Measurements from ENCODE around the gene CTBP2. TPM values are rescaled to one million over a fixed set of nuclear protein-coding genes. Genes with fewer than 3 reads are reported as not detected.
"Not testable (repeated sequence)": the region's sequence is repeated elsewhere in the genome, so short reads cannot be mapped to it uniquely, and the experiment has no call there.

Gene CTBP2
- total RNA-seq, 1 donor from 2014 or later = 0.23 TPM

DNA sequence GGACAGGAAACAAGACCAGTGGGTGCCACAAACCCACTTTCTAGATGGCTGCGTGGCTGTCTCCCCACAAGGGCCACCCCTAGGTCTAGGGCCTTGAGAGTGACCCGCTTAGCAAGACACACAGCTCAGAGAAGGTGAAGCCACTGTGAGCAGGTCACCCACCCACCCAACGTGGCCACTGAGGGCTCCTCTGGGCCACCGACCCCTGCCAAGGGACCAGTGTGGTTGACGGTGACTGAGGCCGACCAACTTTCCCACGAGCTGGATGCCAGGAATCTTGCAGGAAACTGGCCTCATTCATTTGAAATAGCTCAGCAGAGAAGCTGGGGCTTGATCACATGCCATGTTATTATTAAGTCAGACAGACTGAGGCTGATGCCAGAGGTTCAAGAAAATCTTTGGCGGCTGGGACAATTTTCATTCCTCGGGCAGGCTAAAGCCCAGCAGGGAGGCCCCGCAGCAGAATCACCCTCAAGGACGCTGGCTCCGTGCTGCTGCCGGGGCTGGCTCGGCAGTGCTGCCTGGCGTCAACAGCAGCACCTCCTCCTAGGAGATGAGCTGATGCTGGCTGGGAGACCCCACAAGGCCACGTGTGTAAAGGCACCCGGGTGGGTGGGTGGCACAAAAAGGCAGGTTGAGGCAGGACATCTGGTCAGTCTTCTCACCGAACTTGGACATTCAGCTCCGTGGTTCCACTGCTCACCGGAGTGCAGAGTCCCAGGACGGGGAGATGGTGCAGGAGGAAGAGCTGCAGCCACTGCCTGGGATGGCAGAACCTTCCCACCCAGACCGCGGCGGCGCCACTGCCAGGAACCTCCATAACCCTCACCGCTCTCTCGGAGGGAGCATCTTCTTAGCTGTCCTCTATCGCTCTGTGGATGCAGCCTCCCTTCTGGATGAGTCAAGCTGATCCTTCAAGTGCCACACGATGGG lies 160.7 kb downstream of the CTBP2 start:
- intact Hi-C loops (cut with micrococcal nuclease) = no loop called here

DNA sequence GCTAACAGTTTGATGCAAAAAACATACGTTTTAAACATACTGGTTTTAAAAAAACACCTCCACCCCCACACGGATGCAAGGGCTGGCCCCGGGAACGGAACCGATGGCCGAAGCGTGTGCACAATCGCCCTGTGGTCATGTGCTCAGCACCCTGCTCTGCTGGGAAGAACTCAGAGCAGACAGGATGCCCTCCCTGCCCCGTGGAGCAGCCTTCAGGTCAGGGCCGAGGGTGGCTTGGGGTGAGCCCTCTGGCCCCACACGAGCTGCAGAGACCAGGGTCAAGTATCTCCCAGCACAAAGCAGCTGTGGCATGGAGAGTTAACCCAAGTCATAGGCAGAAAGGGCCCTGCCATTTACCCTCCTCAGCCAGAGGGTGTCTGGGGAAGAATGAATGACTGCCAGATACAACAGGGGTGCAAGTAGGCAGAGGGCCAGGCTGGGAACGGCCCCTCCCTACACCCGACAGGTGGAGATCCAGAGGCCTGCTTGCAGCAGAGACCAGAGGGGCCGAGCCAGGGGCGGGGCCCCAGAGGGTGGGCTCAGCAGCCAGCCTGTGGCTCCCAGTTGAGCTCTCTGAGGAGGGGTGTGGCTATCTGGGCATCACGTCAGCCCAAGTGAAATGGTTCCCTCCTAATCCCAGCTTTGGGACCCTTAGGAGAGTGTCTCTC lies 161.6 kb downstream of the CTBP2 start:
- intact Hi-C loops (cut with micrococcal nuclease) = no loop called here

DNA sequence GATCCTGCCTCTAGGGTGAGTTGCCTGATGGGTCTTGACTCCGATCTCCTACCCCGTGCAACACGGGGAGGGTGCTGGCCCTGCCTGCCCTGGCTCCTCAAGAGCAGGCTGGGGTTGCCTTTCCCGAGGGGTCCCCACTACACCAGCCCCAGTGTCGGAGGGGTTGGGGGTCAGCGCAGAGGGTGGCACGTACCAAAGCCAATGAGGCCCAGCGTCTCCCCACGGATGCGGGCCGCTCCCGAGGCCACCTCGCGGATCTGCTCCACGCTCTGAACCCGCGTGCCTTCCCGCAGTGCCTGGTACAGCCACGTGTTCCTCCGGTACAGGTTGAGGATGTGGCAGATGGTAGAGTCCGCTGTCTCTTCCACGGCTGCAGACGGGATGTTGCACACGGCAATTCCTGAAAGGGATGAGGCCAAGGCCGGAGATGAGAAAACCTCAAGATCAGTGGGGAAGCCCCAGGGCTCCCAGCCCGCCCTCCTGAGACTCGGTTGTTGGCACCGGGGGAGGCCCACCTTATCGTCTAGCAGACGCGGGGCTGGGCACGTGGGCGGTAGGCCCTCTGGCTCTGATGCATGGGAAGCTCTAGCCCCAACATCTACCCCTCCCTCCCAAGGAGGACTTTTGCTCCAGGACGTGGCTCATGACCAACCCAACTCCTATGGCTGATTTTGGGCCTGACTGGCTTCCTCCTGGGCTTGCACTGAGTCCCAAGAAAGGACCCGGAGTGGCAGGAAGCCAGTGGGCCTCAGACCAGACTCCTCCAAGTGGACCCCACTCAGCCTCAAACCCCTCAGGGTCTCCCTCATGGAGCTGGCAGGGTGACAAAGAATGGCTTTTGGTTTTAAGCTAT lies 162.4 kb downstream of the CTBP2 start:
- intact Hi-C loops (cut with micrococcal nuclease) = no loop called here

DNA sequence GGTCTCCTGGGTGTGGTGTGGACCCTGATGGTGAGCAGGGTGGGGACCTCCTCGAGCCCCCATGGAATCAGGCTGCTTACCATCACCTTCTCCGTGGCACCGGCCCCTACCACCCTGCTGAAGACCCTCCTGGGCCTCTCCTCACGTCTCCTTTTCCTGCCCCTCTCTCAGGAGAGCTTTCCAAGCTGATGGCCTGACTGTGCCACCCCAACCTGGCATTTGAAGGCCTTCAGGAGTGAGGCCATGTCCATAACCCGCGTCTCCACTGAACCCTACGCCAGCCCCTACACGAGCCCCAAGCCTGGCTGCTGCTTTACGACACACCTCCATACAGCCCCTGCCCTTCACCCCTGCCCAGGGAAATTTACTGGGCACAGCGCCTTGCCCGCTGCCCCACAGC lies 163.1 kb downstream of the CTBP2 start:
- intact Hi-C loops (cut with micrococcal nuclease) = no loop called here

DNA sequence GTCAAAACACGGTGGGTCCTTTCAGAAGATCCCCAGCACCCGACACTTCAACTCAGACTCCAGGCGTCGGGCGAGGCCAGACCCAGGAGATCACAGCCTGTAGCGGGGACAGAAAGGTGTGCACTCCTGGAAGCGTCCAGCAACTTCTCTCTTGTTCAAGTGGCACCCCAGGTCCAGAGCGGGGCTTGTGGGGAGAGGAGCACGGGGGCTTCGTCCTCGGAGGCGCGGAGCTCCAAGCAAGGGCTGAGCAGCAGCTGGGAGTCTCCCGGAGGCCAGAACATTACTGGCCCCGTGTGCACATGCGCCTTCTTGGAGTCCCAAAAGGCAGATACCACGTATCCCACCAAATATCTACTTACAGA lies 163.5 kb downstream of the CTBP2 start:
- intact Hi-C loops (cut with micrococcal nuclease) = no loop called here

DNA sequence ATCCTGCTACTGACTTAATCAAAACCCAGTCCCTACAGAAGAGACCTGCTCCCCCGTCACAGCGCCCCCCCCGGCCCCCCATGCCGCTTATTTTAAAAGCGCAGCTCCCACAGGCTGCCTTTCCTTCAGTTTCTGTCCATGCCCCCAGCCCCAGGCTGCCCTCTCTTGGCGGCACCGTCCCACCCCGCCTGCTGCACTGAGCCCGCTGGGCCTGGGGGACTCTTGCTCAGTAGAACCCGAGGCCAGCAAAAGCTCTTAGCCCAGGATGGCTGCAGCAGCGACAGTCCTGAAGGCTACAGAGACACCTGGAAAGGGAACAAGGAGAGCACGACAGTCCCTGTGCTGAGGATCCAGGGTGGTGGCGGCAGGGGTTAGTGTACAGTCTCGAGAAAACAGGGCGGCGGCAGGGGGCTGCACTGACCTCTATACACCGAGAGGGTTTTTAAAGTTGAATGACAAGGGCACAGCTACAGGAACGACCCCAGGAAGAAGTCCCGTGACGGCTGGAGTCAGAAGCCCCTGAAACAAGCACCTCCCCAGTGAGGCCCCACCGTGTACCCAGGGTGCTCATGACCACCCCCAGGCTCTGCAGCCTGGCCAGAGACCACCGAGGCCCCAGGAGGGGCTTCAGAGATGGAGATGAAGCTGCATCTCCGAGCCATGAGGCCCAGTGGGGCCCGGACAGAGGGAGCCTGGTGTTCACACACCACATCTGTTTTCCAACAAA lies 164.1 kb downstream of the CTBP2 start:
- intact Hi-C loops (cut with micrococcal nuclease) = no loop called here

DNA sequence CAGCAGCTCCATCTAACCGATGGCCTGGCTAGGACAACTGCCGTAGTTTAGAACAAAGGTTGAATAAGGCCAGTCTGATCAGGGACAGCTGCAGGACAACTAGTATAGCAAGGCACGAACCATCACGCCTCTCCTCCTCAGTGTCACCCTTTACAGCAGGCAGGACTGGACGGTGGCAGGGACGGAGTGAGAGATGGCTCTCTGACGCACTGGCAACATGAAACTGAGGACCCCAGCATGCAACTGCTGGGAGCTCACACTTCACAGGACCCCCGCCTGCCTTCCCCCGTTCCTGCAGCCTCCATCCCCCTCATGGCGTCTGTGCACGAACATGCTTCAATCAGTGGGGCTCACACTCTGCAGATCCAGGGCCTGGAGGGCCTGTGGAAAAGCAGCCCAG lies 164.8 kb downstream of the CTBP2 start:
- intact Hi-C loops (cut with micrococcal nuclease) = no loop called here

DNA sequence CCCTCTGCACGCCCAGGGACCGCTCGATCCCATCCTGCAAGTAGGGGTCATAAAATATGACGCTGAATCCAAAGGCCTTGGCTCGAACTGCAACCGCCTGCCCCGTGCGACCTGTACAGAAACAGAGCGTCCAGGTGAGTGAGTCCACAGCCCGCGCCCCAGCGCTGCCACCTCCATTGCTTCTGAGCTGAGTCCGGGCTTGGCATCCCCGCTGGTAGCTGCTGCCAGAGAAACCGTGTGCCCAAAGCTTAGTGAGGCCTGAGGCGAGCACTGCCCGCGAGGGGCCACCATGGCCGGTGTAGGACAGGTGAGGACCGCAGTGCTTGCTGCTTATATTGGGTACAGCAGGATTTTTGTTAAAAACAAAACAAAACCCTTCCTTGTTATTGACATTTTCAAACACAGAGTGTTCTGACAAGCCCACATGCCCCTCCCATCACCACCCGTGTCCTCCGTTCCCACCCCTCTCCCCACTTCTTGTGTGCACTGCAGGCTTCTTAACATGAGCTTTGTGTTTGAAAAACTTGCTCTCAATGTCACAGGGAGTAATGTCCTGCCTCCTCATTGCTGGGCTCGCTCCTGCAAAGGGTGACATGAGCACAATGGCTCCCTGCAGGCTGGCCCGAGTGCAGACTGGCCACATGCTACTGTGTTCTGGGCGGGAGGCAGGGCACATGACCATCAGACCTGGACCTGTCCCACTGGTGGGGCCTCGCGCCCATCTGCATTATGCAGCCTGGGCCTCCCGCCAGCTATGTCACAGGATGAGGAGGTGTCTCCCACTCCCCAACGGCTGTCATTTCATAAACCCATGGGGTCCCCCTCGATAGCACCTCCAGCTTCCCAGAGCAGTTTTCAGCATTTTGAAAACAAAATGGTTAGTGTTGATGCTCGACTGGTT lies 165.5 kb downstream of the CTBP2 start:
- intact Hi-C loops (cut with micrococcal nuclease) = no loop called here

DNA sequence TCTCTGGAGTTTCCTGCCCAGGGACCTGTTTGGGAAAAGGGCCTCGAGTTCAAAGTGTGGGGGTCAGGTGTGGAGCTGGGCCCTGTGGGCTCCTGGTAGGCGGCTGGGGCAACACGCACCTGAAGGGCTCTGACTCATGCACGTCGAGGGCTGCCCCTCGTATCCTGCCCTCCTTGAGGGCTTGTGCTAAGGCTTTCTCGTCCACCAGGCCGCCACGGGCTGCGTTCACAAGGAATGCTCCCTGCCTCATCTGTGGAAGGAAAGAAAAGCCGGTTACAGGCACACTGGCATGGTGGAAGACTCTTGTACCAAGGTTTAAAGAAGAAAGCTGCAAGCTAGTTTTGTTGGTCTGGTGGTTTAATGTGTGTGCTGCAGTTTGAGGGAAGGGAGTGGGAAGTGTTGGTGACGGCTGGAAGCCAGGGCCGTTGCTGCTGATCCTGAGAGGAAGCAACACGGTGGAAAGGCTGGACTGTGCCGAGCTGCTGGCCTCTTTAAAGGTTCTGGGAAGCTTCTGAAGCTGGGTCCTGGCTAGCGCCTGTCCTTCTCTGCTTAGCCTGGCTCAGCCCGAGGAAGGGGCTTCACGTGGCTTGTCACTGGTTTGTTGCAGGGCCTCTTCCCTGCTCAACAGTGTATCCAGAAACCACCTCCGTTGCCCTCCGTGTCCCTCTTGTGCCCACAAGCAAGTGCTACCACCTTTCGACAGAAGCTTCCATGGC lies 166.5 kb downstream of the CTBP2 start:
- intact Hi-C loops (cut with micrococcal nuclease) = no loop called here

DNA sequence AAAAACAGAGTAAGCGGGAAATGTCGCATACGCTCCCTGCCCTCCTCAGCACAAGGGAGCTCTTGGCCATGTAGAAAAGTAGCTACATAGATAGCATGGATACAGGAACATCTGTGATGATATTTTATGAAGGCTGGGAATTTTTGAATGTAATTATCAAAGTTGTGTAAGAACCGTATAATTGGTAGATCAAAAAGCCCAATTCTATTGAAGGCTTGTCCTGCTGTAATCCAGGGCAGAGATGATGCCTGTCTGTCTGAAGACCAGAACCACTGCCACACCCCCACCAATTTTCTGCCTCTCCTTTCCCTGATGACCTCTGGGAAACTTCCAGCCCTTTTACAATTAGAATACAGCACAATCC lies 167.0 kb downstream of the CTBP2 start:
- intact Hi-C loops (cut with micrococcal nuclease) = no loop called here

DNA sequence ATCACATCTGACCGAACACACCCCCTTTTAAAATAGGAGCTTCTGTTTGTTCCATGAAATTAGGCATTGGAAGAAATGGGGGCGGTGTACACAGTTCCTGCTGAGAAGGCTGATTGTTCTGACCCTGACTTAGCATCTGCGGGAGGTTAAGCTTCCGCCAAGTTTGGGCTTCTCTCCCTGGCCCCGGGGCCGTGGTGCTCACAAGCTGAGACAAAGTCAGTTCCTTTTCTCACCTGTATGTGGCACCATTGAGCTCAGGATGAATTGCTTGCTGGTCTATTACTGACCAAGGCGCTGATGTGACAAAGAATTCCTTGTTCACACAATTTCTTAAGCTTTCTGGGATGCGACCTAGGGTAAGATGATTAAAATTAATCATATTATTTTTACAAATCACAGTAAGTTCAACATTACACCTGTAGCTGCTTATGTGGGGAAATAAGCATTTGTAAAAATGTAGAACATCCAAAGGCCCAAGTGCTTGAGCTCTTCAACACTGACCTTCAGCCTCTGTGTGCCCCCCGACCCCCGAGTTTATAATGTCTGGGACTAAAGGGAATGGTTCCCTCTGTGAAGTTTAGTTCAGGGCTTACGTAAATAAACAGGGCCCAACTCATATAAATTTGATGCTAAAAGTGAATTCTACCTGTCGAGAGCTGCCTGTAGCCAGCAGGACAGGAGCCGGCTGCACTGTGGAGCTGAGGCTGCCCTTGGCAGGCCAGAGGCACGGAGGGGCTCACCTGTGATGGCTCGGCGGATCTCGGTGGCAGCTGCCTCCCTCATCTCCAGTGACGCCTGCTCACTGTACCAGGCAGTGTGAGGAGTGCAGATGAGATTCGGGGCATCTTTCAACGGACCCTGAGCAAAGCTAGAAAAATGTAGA lies 167.7 kb downstream of the CTBP2 start:
- intact Hi-C loops (cut with micrococcal nuclease) = no loop called here

DNA sequence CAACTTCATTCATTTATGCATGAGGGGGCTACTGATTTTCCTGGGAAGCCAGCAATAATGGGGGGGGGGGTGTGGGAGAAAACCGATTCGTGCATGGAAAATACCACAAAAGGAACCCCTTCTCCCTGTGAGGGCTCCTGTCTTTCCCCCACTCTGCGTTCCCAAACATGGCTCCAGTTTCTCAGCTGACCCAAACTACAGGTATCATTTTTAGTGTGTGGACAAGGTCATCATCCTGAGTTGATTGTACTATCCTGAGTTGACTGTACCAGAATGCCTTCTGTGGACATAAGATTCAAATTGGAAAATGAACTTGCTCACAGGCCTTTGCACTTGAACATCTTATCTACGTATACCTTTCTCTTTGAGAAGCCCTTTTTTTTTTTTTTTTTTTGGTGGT lies 168.5 kb downstream of the CTBP2 start:
- intact Hi-C loops (cut with micrococcal nuclease) = no loop called here

DNA sequence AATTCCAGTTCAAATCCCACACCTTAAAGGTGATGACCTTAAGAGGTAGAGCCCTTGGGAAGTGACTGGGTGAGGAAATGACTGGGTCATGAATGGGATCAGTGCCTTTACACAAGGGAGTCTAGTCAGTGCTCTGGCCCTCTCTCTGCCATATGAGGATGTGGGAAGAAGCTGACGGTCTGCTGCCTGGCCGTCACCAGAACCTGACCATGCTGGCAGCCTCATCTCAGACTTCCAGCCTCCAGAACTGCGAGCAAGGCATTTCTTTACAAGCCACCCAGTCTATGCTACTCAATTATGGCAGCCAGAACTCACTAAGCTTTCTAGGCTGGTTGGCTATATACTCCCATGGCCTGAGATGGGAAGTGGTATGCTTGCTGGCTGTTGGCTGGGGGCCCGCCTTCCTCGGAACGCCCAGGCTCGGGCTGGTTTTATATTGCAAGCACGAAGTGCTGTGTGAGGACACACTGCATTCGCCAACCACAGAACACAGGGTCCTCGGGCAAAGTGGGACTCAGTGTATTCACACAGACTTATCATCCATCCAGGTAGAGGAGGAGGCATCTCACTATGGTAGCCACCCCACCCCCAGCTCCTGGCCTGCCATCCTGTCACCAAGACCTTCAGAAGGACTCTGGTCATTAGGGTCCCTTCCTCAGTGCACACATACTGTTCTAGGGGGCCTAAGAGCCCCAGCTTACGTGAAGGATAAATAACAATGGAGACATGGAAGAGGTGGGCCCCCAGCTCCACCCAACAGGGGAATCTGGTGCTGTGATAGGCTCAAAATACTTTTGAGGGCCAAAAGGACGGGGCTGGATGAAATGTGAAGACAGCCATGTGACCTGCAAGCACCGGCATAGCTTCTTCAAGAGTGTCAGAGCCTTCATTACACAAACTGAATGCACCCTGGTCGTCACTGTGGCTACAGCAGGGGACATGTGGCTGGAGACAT lies 169.4 kb downstream of the CTBP2 start:
- intact Hi-C loops (cut with micrococcal nuclease) = no loop called here

DNA sequence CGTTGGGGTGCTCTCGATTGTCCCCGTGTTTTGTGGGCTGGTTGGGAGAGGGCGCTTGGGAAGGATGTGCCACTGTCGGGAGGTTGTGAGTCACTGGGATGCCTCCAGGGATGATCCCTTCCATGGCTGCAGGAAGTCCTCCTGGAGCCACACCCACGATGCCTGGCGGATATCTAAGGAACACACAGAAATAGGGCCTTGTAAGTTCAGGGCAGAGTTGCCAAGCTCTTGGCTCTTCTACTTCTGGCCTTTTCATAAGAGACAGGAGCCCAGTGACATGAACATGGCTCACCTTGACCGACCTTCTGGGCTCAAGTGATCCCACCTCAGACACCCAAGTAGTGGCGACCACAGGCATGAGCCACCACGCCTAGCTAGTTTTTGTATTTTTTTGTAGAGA lies 170.8 kb downstream of the CTBP2 start:
- intact Hi-C loops (cut with micrococcal nuclease) = no loop called here

DNA sequence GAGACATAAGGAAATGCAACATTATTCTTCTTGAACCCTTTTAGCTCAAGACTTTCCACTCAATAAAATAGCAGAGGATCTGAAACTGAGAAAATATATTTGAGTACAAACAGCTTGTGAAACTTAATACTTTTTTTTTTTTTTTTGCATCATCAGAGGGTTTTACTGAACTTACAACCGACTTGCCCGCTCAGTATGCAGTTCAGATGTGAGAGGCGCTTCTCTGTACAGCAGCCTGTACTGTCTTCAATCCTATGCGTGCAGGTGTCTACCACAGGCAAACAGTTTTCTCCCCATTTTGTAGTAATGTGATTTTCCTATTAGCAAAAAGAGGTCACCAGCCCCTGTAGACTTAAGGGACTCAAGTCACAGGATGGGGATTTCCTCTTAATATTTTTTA lies 171.6 kb downstream of the CTBP2 start:
- intact Hi-C loops (cut with micrococcal nuclease) = not testable (repeated sequence)

DNA sequence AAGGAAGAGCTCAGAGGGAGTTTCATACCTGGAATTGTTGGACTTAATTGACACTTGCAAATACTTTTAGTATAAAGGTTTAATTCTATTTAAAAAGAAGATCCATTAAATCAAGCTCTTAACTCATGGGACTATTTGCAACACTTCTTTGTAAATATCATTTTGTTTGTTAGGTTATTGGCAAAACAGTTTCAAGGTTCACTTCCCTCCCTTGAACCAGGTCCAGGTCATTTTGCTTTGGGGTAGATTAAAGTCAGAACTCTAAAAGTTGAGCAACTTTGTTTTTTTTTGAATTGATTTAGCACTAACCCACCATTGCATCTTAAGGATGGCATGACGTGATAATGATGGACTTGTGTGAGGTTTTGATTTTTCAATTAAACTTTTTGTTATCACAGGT lies 172.6 kb downstream of the CTBP2 start:
- intact Hi-C loops (cut with micrococcal nuclease) = no loop called here

DNA sequence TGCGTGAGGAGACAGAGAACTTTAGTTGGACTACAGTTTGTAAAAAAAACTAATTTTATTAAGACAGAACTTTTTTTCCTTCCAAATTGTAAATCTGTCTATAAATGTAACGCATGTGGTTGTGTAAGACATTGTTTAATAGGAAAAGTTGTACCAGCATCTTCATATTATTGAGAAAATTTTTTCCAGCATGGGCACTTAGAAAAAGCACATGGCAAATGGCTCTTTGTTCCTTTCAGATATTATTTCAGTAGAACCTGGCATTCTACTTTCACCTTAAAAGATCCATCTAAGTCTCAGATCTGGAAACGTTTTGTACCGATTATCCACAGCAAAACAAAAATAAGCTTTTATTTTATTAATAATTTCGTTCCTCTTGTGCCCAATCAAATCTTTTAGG lies 175.2 kb downstream of the CTBP2 start:
- intact Hi-C loops (cut with micrococcal nuclease) = no loop called here

DNA sequence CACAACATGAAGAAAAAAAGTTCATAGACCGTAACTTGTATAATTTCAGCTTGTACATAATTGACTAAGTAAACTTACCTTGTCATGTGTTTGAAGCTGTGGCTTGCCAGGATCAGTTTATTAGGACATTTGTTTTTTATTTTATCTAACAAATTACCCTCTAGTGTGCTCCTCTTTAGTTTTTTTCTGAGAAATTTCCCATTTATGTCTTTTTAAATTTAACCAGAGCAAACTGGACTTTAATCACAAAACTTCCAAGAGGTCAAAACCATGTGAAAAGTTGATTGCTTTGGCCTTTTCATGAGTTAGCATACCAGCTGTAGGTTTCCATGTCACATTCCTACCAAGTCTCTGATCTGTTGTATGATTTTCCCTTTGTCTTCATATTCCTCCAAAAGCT lies 176.0 kb downstream of the CTBP2 start:
- intact Hi-C loops (cut with micrococcal nuclease) = no loop called here
